GM21717 (cell line): ENCODE measurements around the gene SOX5.

Experiments
- ATAC-seq: cut with Tn5 transposase; IDR thresholded peaks from one replicate; pipeline ENCODE4 v1.9.1; 2021; ENCODE audit warnings: mild to moderate bottlenecking, moderate library complexity; ENCODE audit not compliant: unreplicated experiment

SOX5 gene

GRCh38 chr12:23621900-23622299 lies 327.6 kb downstream of the SOX5 start:
- ATAC-seq = no peak

GRCh38 chr12:23618718-23619117 lies 330.8 kb downstream of the SOX5 start:
- no peak for ATAC-seq

- ATAC-seq = no peak
Measured at GRCh38 chr12:23617749-23618148, 331.7 kb downstream of the SOX5 start.

- ATAC-seq = no peak
Measured at GRCh38 chr12:23614280-23614679, 335.2 kb downstream of the SOX5 start.

- ATAC-seq = no peak
Measured at GRCh38 chr12:23611320-23611719, 338.1 kb downstream of the SOX5 start.

- no peak for ATAC-seq
Measured at GRCh38 chr12:23600919-23601318, 348.6 kb downstream of the SOX5 start.

GRCh38 chr12:23596568-23596967 lies 352.9 kb downstream of the SOX5 start:
- ATAC-seq = no peak

- ATAC-seq = no peak
Measured at GRCh38 chr12:23587833-23588559, 361.5 kb downstream of the SOX5 start.

- ATAC-seq = no peak
Measured at GRCh38 chr12:23585782-23586163, 363.7 kb downstream of the SOX5 start.

GRCh38 chr12:23585156-23585781 lies 364.2 kb downstream of the SOX5 start:
- no peak for ATAC-seq

GRCh38 chr12:23581913-23582312 lies 367.6 kb downstream of the SOX5 start:
- no peak for ATAC-seq

GRCh38 chr12:23579257-23579656 lies 370.2 kb downstream of the SOX5 start:
- ATAC-seq = no peak

GRCh38 chr12:23576372-23576771 lies 373.1 kb downstream of the SOX5 start:
- peak; percentile 95 for ATAC-seq

GRCh38 chr12:23569356-23569755 lies 380.1 kb downstream of the SOX5 start:
- ATAC-seq = no peak

- no peak for ATAC-seq
Measured at GRCh38 chr12:23566133-23566532, 383.3 kb downstream of the SOX5 start.

- no peak for ATAC-seq
Measured at GRCh38 chr12:23564451-23565152, 384.9 kb downstream of the SOX5 start.

- ATAC-seq = no peak
Measured at GRCh38 chr12:23561364-23562345, 387.8 kb downstream of the SOX5 start.

GRCh38 chr12:23560611-23561010 lies 388.9 kb downstream of the SOX5 start:
- no peak for ATAC-seq

- ATAC-seq = no peak
Measured at GRCh38 chr12:23559268-23559753, 390.2 kb downstream of the SOX5 start.

- ATAC-seq = no peak
Measured at GRCh38 chr12:23556661-23557060, 392.8 kb downstream of the SOX5 start.

- no peak for ATAC-seq
Measured at GRCh38 chr12:23555825-23556207, 393.7 kb downstream of the SOX5 start.
